ENCODE data around the gene PIK3R5.

The PIK3R5 gene

DNA sequence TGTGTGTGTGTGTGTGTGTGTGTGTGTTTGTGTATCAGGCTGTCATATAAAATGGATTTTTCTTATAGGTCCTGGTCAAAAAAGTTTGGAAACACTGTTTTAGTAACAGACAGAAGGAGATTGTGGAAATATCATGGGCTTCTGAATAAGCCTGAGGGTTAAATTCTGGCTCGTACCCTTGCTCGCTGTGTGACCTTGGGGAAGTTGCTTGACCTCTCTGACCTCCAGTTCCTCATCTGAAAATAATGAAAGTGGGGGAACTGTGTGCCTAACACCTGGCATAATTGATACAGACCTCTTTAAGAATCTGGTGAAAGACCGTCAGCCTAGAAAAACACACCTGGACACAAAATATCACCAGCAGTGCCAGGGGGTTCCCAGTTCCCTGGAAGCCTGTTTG lies 72.4 kb downstream of the PIK3R5 start:
- Histone ChIP-seq H3F3A (ENCODE audit: control insufficient read depth, insufficient read depth) (no peaks in the 10 kb centered on the region), H3K4me1 (ENCODE audit: control insufficient read depth, low read length) (peaks cover 1% of the 10 kb centered on the region), H3K27me3 (ENCODE audit: control insufficient read depth, low read length) (peaks cover 8% of the 10 kb centered on the region), H3K9me3 (ENCODE audit: control insufficient read depth, insufficient read depth, low read length) (no peaks in the 10 kb centered on the region), H3K4me2 (ENCODE audit: low read length) (no peak overlapping the region), H4K20me1 (ENCODE audit: control insufficient read depth, insufficient read depth, low read depth, low read length) (0 out of 2 replicates have a peak, but pooled peaks cover under 1% of the 10 kb centered on the region), H3K79me2 (ENCODE audit: control insufficient read depth, low read length) (no peaks in the 10 kb centered on the region), H3K9me2 (replicated peaks; ENCODE audit: control insufficient read depth, low read length) (no peaks in the 10 kb centered on the region), H3K27ac (ENCODE audit: low read depth, low read length) (no peak overlapping the region), H3K36me3 (ENCODE audit: control insufficient read depth, low read length) (no peaks in the 10 kb centered on the region), H3K4me3 (ENCODE audit: low read length) (no peak overlapping the region)
- TF ChIP-seq CTCF (IDR thresholded peaks at IDR 0.05; ENCODE audit: low read depth, low read length, poor library complexity, severe bottlenecking), result no peak
- TF ChIP-seq EZH2phosphoT487 (IDR thresholded peaks at IDR 0.05; ENCODE audit: borderline replicate concordance, low read length), result no peak

GRCh38 chr17:8892338-8892690 lies 73.2 kb downstream of the PIK3R5 start:
- H3F3A ChIP-seq (ENCODE audit: control insufficient read depth, insufficient read depth), result no peaks in the 10 kb centered on the region
- H3K4me1 ChIP-seq (ENCODE audit: control insufficient read depth, low read length), result no peaks in the 10 kb centered on the region
- H3K79me2 ChIP-seq (ENCODE audit: control insufficient read depth, low read length), result no peaks in the 10 kb centered on the region
- H3K4me3 ChIP-seq (ENCODE audit: low read length), result no peak overlapping the region
- peaks cover 4% of the 10 kb centered on the region; the same call in 1 of the 2 replicates for H3K27me3 ChIP-seq (ENCODE audit: control insufficient read depth, low read length)
- H4K20me1 ChIP-seq (ENCODE audit: control insufficient read depth, insufficient read depth, low read depth, low read length), result no peaks in the 10 kb centered on the region
- H3K4me2 ChIP-seq (ENCODE audit: low read length), result no peak overlapping the region
- H3K36me3 ChIP-seq (ENCODE audit: control insufficient read depth, low read length), result no peaks in the 10 kb centered on the region
- H3K27ac ChIP-seq (ENCODE audit: low read depth, low read length), result no peak overlapping the region
- H3K9me2 ChIP-seq (replicated peaks; ENCODE audit: control insufficient read depth, low read length), result no peaks in the 10 kb centered on the region
- no peaks in the 10 kb centered on the region for H3K9me3 ChIP-seq (ENCODE audit: control insufficient read depth, insufficient read depth, low read length)
- TF ChIP-seq CTCF (IDR thresholded peaks at IDR 0.05; ENCODE audit: low read depth, low read length, poor library complexity, severe bottlenecking), result no peak
- no peak for TF ChIP-seq EZH2phosphoT487 (IDR thresholded peaks at IDR 0.05; ENCODE audit: borderline replicate concordance, low read length)

GRCh38 chr17:8890671-8891070 lies 74.8 kb downstream of the PIK3R5 start:
- H3F3A ChIP-seq (ENCODE audit: control insufficient read depth, insufficient read depth), result no peaks in the 10 kb centered on the region
- H3K4me2 ChIP-seq (ENCODE audit: low read length), result no peak overlapping the region
- H3K79me2 ChIP-seq (ENCODE audit: control insufficient read depth, low read length), result no peaks in the 10 kb centered on the region
- H4K20me1 ChIP-seq (ENCODE audit: control insufficient read depth, insufficient read depth, low read depth, low read length), result no peaks in the 10 kb centered on the region
- no peaks in the 10 kb centered on the region for H3K36me3 ChIP-seq (ENCODE audit: control insufficient read depth, low read length)
- H3K4me1 ChIP-seq (ENCODE audit: control insufficient read depth, low read length), result no peaks in the 10 kb centered on the region
- H3K9me2 ChIP-seq (replicated peaks; ENCODE audit: control insufficient read depth, low read length), result no peaks in the 10 kb centered on the region
- H3K4me3 ChIP-seq (ENCODE audit: low read length), result no peak overlapping the region
- peaks cover 4% of the 10 kb centered on the region; the same call in 1 of the 2 replicates for H3K27me3 ChIP-seq (ENCODE audit: control insufficient read depth, low read length)
- TF ChIP-seq CTCF (IDR thresholded peaks at IDR 0.05; ENCODE audit: low read depth, low read length, poor library complexity, severe bottlenecking), result no peak
- no peak for TF ChIP-seq EZH2phosphoT487 (IDR thresholded peaks at IDR 0.05; ENCODE audit: borderline replicate concordance, low read length)
- H3K27ac ChIP-seq (ENCODE audit: low read depth, low read length), result no peak overlapping the region
- H3K9me3 ChIP-seq (ENCODE audit: control insufficient read depth, insufficient read depth, low read length), result no peaks in the 10 kb centered on the region

Measured in DOHH2 (cell line).